EH (cell line): Measurements from ENCODE around the gene SCO1.
"Not testable (repeated sequence)": the region's sequence is repeated elsewhere in the genome, so short reads cannot be mapped to it uniquely, and the experiment has no call there.

Source experiments
- DNase-seq: peaks from one replicate; pipeline ENCODE4 v3.0.0-alpha.2; 2015; ENCODE audit warnings: low read depth

The SCO1 gene

DNA sequence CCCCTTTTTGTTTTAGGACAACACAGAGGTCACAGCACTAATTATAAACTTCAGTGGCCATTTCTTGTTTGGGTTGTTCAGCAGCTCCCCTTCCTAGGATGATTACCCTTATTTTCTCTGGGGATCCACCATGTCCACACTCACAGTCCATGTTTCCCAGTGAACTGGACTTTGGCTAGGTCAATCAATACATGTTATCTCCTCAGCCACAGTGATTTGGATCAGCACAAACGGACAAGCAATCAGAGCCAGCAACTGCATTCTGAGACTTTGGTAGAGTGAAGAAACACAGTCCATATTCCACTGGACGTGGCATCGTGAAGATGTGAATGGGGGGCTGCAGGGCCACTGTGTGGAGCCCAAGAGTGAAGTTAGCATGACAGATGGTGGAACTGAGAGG is 27.9 kb upstream of the SCO1 start:
- no peak for DNase-seq

- no peak for DNase-seq
Measured at GRCh38 chr17:10724546-10725195, 27.3 kb upstream of the SCO1 start.

GRCh38 chr17:10718547-10718946 is 21.2 kb upstream of the SCO1 start:
- DNase-seq, result no peak

DNA sequence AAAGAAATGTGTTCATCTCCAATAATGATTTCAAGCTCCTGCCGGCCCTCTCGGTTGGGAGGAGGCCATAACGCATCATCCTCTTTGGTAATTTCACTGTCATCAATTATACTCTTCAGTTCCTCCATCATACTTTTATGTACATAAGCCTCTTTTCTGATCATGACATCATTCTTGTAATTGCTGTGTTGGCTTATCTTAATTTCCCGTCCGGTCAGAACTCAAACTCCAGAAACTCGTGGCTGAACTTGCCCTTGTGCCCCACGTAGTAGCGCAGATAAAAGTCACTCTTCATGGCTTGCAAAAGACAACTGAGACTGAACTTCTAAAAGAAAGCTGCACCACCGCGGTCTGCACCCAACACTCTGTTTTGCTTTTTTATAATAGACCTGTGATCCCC is 18.9 kb upstream of the SCO1 start:
- DNase-seq, result no peak

GRCh38 chr17:10713318-10713717 is 16.0 kb upstream of the SCO1 start:
- DNase-seq, result peak; percentile 35

DNA sequence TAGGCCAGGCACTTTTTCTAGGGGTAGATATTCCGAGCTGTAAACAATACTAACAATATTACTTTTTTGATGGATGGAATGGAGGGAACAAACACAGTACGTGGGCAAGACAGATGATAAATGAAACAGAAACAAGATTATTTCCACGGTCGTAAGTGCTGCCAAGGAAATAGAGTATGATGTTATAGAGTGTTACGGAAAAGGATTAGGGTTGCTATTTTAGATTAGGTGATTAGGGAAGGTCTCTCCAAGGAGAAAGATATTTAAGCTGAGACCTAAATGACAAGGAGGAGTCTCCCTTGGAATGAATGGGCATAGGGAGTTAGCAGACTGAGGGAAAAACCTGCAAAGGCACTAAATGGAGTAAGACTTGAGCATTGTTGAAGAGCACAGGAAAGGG is 8.4 kb upstream of the SCO1 start:
- no peak for DNase-seq

DNA sequence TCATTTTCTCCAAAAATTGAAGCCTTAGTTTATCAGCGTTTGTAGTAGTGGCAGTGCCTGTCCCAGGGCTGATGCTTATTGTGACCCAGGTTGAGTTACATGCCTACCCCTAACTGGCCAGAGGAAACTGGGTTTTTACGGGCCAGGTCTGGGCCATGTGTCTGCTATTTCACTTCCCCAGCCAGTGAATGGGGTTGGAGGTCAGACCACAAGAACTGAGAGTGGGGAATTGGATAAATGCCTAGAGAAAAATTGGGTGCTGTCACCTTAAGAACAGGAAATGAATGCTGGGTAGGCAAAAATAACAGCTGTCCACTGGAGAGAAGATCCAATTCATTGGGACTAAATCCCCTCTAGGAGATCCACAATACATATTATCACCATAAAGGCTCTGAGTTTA is 5.2 kb upstream of the SCO1 start:
- DNase-seq, result peak; percentile 71

GRCh38 chr17:10699856-10700255 is 2.5 kb upstream of the SCO1 start:
- DNase-seq, result peak; percentile 62

GRCh38 chr17:10698096-10698818 is 924 bp upstream of the SCO1 start:
- peak; percentile 44 for DNase-seq

GRCh38 chr17:10695875-10696407 is 1.4 kb downstream of the SCO1 start:
- DNase-seq, result not testable (repeated sequence)

GRCh38 chr17:10687499-10687898 is 9.8 kb downstream of the SCO1 start:
- no peak for DNase-seq

DNA sequence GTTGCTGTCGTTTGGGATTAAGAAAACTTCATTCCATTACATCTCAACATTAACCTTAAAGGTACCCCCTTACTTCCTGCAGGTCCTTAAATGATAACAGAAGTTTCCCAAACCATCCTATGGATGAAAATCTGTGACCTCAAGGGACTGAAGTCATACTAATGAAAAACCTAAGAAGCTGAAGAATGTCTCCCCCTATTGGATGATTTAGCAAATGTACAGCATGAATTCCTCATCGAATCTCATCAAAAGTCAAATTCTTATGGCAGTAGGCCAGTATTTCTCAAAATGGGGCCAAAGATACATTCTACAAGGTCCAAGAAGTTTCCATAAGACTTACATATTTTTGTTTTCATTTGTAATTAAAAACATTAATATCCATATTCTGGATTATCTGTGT is 13.5 kb downstream of the SCO1 start:
- peak; percentile 68 for DNase-seq

DNA sequence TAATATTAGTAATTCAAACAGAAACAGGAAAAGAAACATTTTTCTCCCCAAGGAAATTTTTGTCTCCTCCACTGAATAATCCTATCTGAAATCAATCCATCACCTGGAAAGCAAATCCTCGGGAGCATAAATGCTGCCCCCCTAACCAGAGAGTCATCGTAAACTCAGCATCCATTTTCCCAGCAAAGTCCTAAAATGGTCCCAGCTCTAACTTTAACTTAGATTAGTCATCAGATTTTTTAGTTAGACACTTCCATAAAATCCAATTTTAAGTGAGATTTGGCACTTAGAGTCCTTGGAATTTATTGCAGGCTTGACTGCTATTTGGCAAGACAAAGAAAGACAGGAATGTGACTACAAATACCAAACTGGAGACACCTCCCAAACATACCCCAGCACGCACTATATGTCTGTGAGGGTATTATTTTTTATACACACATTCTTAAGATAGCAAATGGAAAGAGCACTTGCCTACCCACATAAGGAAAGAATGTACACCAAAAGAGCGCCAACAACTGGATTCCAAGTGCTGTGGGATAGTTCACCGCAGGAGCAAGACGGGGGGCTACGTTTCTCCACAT is 15.4 kb downstream of the SCO1 start:
- DNase-seq, result peak; percentile 97

GRCh38 chr17:10674704-10675103 is 22.6 kb downstream of the SCO1 start:
- no peak for DNase-seq

DNA sequence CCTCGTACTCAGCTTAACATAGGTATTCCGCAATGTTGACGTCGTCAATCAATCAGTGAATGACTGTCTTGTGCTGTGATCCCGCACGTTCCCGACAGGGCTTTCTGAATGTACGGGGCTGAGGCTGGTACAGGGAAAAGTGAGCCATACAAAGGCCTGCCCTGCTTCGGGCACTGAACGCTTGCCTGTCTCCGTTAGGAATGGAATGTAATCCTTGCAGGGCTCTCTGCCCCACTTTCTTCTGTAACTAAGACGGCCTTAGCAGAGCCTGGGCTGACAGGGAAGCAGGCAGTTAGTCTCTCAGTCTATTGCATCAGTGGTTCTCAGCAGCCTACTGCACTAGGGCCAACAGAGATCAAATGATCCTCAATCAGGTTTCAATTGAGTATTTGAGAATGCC is 24.0 kb downstream of the SCO1 start:
- DNase-seq, result no peak

DNA sequence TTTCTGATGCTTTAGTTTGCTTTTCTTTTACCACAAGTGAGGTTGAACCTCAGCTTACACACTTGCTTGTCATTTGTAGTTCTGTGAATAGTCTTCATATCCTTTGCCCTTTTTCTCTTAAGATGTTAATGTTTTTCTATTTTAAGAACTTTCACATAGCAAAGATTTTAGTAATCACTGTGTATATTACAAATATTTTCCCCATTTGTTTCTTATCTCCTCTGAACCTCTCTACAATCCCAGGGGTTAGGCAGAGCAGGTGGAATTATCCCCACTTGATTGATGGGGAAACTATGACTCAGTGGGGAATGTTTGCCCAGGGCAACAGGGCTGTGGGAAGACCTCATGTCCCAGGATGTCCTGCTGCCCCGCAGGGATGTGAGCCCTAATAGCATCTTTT is 28.6 kb downstream of the SCO1 start:
- DNase-seq, result peak; percentile 96

DNA sequence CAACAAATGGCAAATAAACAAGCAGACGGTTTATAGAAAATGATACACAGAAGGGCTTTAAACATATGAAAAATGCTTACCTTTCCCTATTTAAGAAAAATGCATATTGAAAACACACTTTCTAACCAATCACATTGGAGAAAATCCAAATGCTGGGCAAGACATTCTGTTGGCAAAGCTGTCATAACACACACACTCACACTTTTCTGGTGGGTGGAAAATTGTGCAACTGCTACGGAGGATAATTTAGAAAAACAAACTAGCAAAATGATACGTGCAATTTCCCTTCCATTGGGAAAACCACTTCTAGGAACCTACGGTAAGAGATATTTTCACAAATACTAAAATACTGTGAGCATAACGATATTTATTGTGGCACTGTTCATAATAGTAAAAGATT is 30.4 kb downstream of the SCO1 start:
- DNase-seq, result no peak

GRCh38 chr17:10664571-10664970 is 32.8 kb downstream of the SCO1 start:
- DNase-seq, result no peak

DNA sequence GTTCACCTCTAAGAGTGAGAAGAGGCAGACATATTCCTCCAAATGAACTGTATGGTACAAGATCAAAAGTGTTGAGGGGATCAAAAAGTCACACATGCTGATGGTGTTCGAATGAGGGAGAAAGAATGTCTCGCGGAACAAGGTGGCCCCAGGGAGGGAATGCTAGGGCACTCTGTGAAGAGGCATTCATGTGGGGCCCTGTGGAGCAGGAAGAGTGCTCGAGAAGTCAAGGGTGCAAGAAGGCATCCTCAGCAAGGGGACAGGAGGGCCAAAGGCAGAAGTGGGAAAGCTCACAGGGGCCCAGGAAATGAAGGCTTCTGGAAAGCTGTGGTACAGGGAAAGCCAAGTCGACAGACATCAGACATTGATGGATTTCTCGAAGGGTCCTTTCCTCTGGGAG is 34.1 kb downstream of the SCO1 start:
- no peak for DNase-seq

- no peak for DNase-seq
Measured at GRCh38 chr17:10661437-10661836, 35.9 kb downstream of the SCO1 start.

DNA sequence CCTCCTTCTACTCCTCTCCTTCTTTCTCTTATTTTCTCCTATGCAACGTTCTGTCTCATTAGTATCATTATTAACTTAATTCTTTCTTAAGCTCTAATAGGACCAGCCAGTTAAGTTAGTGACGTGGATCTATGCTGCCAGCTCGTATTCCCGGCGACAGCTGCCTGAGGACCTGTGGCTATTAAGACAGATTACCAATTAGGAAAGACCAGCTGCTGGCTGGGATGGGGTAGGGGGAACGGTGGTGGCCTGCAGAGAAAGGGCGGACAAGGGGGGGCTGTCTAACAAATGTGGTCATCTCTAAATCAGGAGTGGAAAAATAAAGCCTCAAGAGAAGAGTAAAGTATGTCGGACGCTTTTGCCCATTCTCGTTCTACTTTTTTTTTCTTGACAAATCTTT is 39.5 kb downstream of the SCO1 start:
- no peak for DNase-seq

DNA sequence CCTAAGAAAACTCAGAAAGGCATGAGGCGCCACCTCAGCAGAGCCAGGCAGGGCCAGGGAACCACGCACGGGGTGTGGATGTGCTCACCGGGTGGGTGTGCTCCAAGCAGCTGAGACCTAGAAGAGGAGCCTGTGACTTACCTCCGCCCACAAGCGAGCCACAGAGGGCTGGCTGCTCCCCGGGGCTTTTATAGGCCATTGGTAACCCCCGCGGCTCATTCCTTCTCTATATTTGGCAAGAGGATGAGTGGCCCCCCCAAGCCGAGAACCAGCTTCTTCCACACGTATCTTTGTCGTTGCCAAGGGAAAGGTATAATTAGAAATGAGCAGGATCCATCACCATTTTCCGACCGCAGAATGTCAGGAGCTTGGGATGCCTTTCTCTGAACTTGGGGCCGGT is 40.2 kb downstream of the SCO1 start, which contains the start of gene MYH3:
Gene MYH3 (minus strand): TSS at position 162 of the 400 bp plus-strand sequence. CDS start 2,245 bp downstream, outside the sequence.
- DNase-seq, result no peak

DNA sequence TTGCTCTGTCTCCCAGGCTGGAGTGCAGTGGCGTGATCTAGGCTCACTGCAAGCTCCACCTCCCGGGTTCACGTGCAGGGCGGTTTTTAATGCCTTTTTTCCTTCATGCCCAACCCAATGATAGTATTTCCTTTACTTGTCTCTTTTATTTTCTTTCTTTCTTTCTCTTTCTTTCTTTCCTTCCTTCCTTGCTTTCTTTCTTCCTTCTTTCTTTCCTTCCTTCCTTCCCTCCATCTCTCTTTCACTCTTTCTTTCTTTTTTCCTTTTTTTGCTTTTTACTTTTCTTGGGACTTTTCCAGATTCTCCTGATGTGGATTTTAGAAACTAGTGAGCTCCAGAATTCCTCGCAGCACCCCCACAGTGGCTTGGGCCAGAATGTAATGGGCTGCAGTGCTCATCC is 43.3 kb downstream of the SCO1 start:
- DNase-seq, result no peak
